HCT116 (cell line): ENCODE results near the gene RPH3AL. TPM values are rescaled to one million over a fixed set of nuclear protein-coding genes. Genes with fewer than 3 reads are reported as not detected.

Experiments
- ATAC-seq: fragments of 200-7000 bp; cut with Tn5 transposase; 2 replicates; pipeline ENCODE4 v1.9.1; 2020; ENCODE audit warnings: mild to moderate bottlenecking, moderate library complexity
- BruUV-seq: library from RNA; stranded (reverse); fragments of 400-500 nt; replicated peaks from 2 replicates; lab custom pipeline; 2021; lab: Mats Ljungman, UMichigan
- CTCF ChIA-PET: fragments of 300-600 bp; sonication (Branson Sonifier 250); formaldehyde crosslinking; loops from one replicate; lab custom pipeline; 2021; ENCODE audit warnings: antibody characterized with exemption; lab: Charles Lee
- POLR2A ChIA-PET: fragments of 300-600, 350-600 bp; sonication (Branson Sonifier 250); formaldehyde crosslinking; loops from one replicate; lab custom pipeline; 2021; ENCODE audit warnings: antibody characterized with exemption; lab: Charles Lee
- RAD21 ChIA-PET, 2 experiments: fragments of 300-600 bp; sonication (Branson Sonifier 250); formaldehyde crosslinking; loops; one replicate each; lab custom pipeline; 2023; ENCODE audit warnings: low total read pairs in 2 of 2; ENCODE audit not compliant: uncharacterized antibody in 2 of 2, unreplicated experiment in 2 of 2, low non-redundant PET in 1 of 2; lab: Charles Lee
- DNase-seq: peaks from one replicate; pipeline ENCODE4 v3.0.0-alpha.2; 2010; ENCODE audit warnings: low read depth, low spot score
- H2AFZ ChIP-seq: fragments of 200-600 bp; shearing (Covaris generic), sonication (generic); 2 replicates; pipeline ENCODE4 v1.6.1; 2017; ENCODE audit warnings: low read depth, mixed run types, mixed read lengths, antibody characterized with exemption, low read length; ENCODE audit not compliant: poor library complexity, severe bottlenecking
- H3K27ac ChIP-seq: 2 replicates; pipeline ENCODE4 v1.5.1; 2012; ENCODE audit warnings: low read depth, low read length
- H3K27me3 ChIP-seq: fragments of 200-600 bp; sonication (generic); 2 replicates; pipeline ENCODE4 v1.6.1; 2016; ENCODE audit warnings: mixed run types, low read length, mixed read lengths; ENCODE audit not compliant: insufficient read depth
- H3K36me3 ChIP-seq, 2 experiments: fragments of 200-500 bp in 1 of 2; fragments of 200-600 bp in 1 of 2; sonication (Bioruptor generic) in 1 of 2; sonication (generic) in 1 of 2; 2 replicates each; pipeline versions ENCODE4 v1.5.1 to v1.6.1; 2014 to 2016; ENCODE audit warnings: low read length in 2 of 2, inconsistent platforms in 1 of 2, mixed read lengths in 1 of 2, mixed run types in 1 of 2; ENCODE audit not compliant: insufficient read depth in 2 of 2, control insufficient read depth in 1 of 2
- H3K4me1 ChIP-seq, 2 experiments: fragments of 200-600 bp in 1 of 2; sonication (generic) in 1 of 2; 2 replicates each; pipeline versions ENCODE4 v1.5.1 to v1.6.1; 2012 to 2017; ENCODE audit warnings: low read length in 2 of 2, inconsistent platforms in 1 of 2, mild to moderate bottlenecking in 1 of 2, mixed read lengths in 1 of 2, mixed run types in 1 of 2, moderate library complexity in 1 of 2; ENCODE audit not compliant: insufficient read depth in 2 of 2, control insufficient read depth in 1 of 2
- H3K4me2 ChIP-seq: fragments of 200-600 bp; sonication (generic); 2 replicates; pipeline ENCODE4 v1.6.1; 2017; ENCODE audit warnings: mixed run types, low read length, mixed read lengths
- H3K4me3 ChIP-seq, 2 experiments: fragments of 200-600 bp in 1 of 2; sonication (generic) in 1 of 2; replicated peaks in 1 of 2; 2 replicates each; pipeline ENCODE4 v1.5.1; 2011 to 2016; ENCODE audit warnings: low read length in 2 of 2, control low read depth in 1 of 2, low read depth in 1 of 2, mild to moderate bottlenecking in 1 of 2, mixed read lengths in 1 of 2, mixed run types in 1 of 2
- H3K79me2 ChIP-seq: fragments of 200-600 bp; sonication (generic); 2 replicates; pipeline ENCODE4 v1.6.1; 2017; ENCODE audit warnings: mild to moderate bottlenecking, mixed run types, low read length, moderate library complexity, mixed read lengths; ENCODE audit not compliant: insufficient read depth
- H3K9ac ChIP-seq: fragments of 200-600 bp; sonication (generic); 2 replicates; pipeline ENCODE4 v1.6.1; 2016; ENCODE audit warnings: low read length, mixed read lengths
- H3K9me2 ChIP-seq: fragments of 200-600 bp; sonication (generic), shearing (Covaris generic); 2 replicates; pipeline ENCODE4 v1.6.1; 2017; ENCODE audit warnings: mixed run types, mild to moderate bottlenecking, moderate library complexity; ENCODE audit not compliant: insufficient read depth
- H3K9me3 ChIP-seq, 2 experiments: fragments of 200-500 bp in 1 of 2; fragments of 200-600 bp in 1 of 2; sonication (Bioruptor generic) in 1 of 2; sonication (generic) in 1 of 2; 2 replicates each; pipeline ENCODE4 v1.6.1; 2014 to 2017; ENCODE audit warnings: low read length in 2 of 2, mixed read lengths in 2 of 2, inconsistent platforms in 1 of 2, low read depth in 1 of 2, mild to moderate bottlenecking in 1 of 2, mixed run types in 1 of 2, moderate library complexity in 1 of 2; ENCODE audit not compliant: control insufficient read depth in 1 of 2, insufficient read depth in 1 of 2
- H4K20me1 ChIP-seq: fragments of 200-600 bp; sonication (generic), shearing (Covaris generic); 2 replicates; pipeline ENCODE4 v1.6.1; 2017; ENCODE audit warnings: mixed run types, mild to moderate bottlenecking, moderate library complexity; ENCODE audit not compliant: insufficient read depth
- CEBPB ChIP-seq: IDR thresholded peaks from 2 replicates; pipeline ENCODE4 v1.6.1; 2012; ENCODE audit warnings: low read depth
- JUND ChIP-seq: IDR thresholded peaks from 2 replicates; pipeline ENCODE4 v1.6.1; 2012
- SRF ChIP-seq: IDR thresholded peaks from 2 replicates; pipeline ENCODE4 v1.6.1; 2012; ENCODE audit warnings: low read depth
- TCF7L2 ChIP-seq: IDR thresholded peaks from 2 replicates; pipeline ENCODE4 v1.7.0; 2011; ENCODE audit warnings: borderline replicate concordance, inconsistent platforms; ENCODE audit not compliant: insufficient read depth, insufficient read length; ENCODE audit errors: extremely low read depth
- ZBTB33 ChIP-seq: IDR thresholded peaks from 2 replicates; pipeline ENCODE4 v1.6.1; 2011; ENCODE audit warnings: mild to moderate bottlenecking, low read length, moderate library complexity; ENCODE audit not compliant: insufficient replicate concordance; ENCODE audit errors: extremely low read depth
- intact Hi-C: fragments of 100-400 bp; cut with micrococcal nuclease; formaldehyde crosslinking; loops from 2 replicates; pipeline ENCODE4 v1.10.0; 2022
- total RNA-seq: library from RNA; stranded (reverse); gene quantifications from one replicate; pipeline ENCODE4 v1.2.1, GENCODE V29; 2021; ENCODE audit not compliant: unreplicated experiment
- TF ChIP-seq, protein P1 (sequence below), 3 experiments: fragments of 200-600 bp in 1 of 3; sonication (generic) in 1 of 3; IDR thresholded peaks in 2 of 3; conservative IDR thresholded peaks in 1 of 3; 2 replicates each; pipeline ENCODE4 v1.5.1; 2012 to 2017; ENCODE audit warnings: low read depth in 2 of 3, low read length in 2 of 3, antibody characterized with exemption in 1 of 3, borderline replicate concordance in 1 of 3, control low read depth in 1 of 3, mild to moderate bottlenecking in 1 of 3, mixed read lengths in 1 of 3, mixed run types in 1 of 3, moderate library complexity in 1 of 3; ENCODE audit not compliant: insufficient read depth in 1 of 3

Gene RPH3AL
- total RNA-seq, 1 experiment from 2014 or later = 17.0 TPM

DNA sequence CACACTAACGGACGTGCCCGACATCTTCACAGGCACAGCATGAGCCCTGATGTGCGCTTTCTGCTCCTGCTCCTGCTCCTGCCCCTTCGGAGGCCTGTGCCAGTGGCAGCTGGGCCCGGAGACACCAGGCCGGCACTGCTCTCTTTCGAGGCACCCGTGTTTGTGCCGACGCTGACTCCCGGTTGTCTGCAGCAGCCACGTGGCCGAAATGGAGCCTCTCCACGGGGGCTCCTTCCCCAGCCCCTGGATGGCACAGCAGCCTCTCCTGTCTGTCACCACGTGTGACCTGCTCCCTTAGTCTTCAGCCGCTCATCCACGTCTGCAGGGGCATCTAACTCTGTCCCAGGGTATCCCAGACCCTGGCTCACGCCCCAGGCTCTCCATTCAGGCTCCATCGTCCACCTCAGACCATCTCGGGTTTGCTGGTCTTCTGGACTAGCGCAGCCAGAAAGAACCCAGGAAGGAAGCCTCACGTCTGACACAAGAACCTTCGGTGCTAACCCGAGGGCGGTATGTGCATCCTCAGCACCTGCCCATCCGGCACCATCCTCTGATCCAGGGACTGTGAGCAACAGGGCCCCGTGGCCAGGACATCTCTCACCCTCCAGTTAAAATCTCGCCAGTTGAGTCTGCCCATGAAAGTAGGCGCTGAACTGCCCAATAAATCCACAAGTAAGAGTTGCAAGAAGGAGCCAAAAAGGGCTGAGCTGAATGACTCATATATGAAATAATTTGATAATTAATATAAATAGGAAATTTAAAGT, 4.2 kb upstream of the RPH3AL start:
- Histone ChIP-seq H3K4me3 (no peak overlapping the region), H4K20me1 (no peaks in the 10 kb centered on the region), H3K4me1 (peaks cover 4 to 18% of the 10 kb centered on the region in 2 experiments; a peak in 3 of 4 replicates), H3K9ac (no peak overlapping the region), H3K9me3 (no peaks in the 10 kb centered on the region; a peak in 2 of 4 replicates), H3K27ac (no peak overlapping the region; the same call in 1 of the 2 replicates), H3K4me2 (no peak overlapping the region), H3K36me3 (no peaks in the 10 kb centered on the region), H3K9me2 (no peaks in the 10 kb centered on the region), H3K79me2 (0 out of 2 replicates have a peak, but pooled peaks cover 9% of the 10 kb centered on the region), H2AFZ (no peak overlapping the region), H3K27me3 (no peaks in the 10 kb centered on the region)
- CTCF ChIA-PET = no interaction called here
- DNase-seq = no peak
- intact Hi-C loops = no loop called here
- POLR2A ChIA-PET = no interaction called here
- no peak for TF ChIP-seq ZBTB33
- TF ChIP-seq, protein P1, sequence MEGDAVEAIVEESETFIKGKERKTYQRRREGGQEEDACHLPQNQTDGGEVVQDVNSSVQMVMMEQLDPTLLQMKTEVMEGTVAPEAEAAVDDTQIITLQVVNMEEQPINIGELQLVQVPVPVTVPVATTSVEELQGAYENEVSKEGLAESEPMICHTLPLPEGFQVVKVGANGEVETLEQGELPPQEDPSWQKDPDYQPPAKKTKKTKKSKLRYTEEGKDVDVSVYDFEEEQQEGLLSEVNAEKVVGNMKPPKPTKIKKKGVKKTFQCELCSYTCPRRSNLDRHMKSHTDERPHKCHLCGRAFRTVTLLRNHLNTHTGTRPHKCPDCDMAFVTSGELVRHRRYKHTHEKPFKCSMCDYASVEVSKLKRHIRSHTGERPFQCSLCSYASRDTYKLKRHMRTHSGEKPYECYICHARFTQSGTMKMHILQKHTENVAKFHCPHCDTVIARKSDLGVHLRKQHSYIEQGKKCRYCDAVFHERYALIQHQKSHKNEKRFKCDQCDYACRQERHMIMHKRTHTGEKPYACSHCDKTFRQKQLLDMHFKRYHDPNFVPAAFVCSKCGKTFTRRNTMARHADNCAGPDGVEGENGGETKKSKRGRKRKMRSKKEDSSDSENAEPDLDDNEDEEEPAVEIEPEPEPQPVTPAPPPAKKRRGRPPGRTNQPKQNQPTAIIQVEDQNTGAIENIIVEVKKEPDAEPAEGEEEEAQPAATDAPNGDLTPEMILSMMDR (IDR thresholded peaks at IDR 0.05 in 2 of 3, conservative IDR thresholded peaks at IDR 0.05 in 1 of 3; ENCODE audit: borderline replicate concordance in 1 of 3, insufficient read depth in 1 of 3, low read depth in 2 of 3, low read length in 2 of 3) = no peak
- TF ChIP-seq TCF7L2 = no peak
- no peak for TF ChIP-seq SRF
- no peak for TF ChIP-seq JUND
- no peak for TF ChIP-seq CEBPB
- no peak for ATAC-seq
- RAD21 ChIA-PET = no interaction called here
- BruUV-seq = no TSS peak
